Thyroid gland (tissue), 4 donors: ENCODE results near the gene CTNNA3. TPM values are rescaled to one million over a fixed set of nuclear protein-coding genes. Genes with fewer than 3 reads are reported as not detected.

Experiments used
- DNase-seq, 2 donors: peaks; one replicate each; pipeline ENCODE4 v3.0.0-alpha.2; 2019
- H3K27ac ChIP-seq, 3 donors: fragments of 200-600 bp; sonication (generic); 1 replicate in 2 of 3; 2 replicates in 1 of 3; pipeline ENCODE4 v1.5.1; 2016 to 2019; ENCODE audit warnings: mild to moderate bottlenecking in 1 of 3, moderate library complexity in 1 of 3
- H3K27me3 ChIP-seq: fragments of 200-600 bp; sonication (generic); one replicate; pipeline ENCODE4 v1.5.1; 2019
- H3K36me3 ChIP-seq, 2 donors: fragments of 200-600 bp; sonication (generic); one replicate each; pipeline ENCODE4 v1.5.1; 2016 to 2019
- H3K4me1 ChIP-seq, 2 donors: fragments of 200-600 bp; sonication (generic); one replicate each; pipeline ENCODE4 v1.5.1; 2017 to 2019
- H3K4me3 ChIP-seq, 3 donors: fragments of 200-600 bp; sonication (generic); replicated peaks in 1 of 3; 1 replicate in 2 of 3; 2 replicates in 1 of 3; pipeline ENCODE4 v1.5.1; 2016; ENCODE audit warnings: mild to moderate bottlenecking in 1 of 3
- H3K9me3 ChIP-seq: fragments of 200-600 bp; sonication (generic); one replicate; pipeline ENCODE4 v1.5.1; 2017
- POLR2A ChIP-seq, 2 donors: fragments of 450-650 bp; IDR thresholded peaks; one replicate each; pipeline ENCODE4 v1.6.1; 2017; ENCODE audit warnings: antibody characterized with exemption in 2 of 2, mild to moderate bottlenecking in 2 of 2, moderate library complexity in 1 of 2
- WGBS, 2 donors: methylation state at CpG; one replicate each; pipeline ENCODE4 v1.1.5; 2017; 5-methylcytosine and 5-hydroxymethylcytosine counted together
- intact Hi-C: fragments of 100-400 bp; cut with DNase I; formaldehyde crosslinking; loops from one replicate; pipeline ENCODE4 v1.15.1; 2023
- total RNA-seq, 4 donors: library from RNA; depleted of rRNA; stranded (reverse); fragments of >200 nt; gene quantifications; one replicate each; pipeline ENCODE4 v1.2.3, GENCODE V29; 2016
- TF ChIP-seq, protein P1 (sequence below), 6 experiments: fragments of 200-600 bp in 3 of 6; fragments of 450-650 bp in 3 of 6; sonication (generic) in 3 of 6; IDR thresholded peaks; one replicate each; pipeline ENCODE4 v1.5.1; 2016 to 2019; ENCODE audit warnings: antibody characterized with exemption in 6 of 6, mild to moderate bottlenecking in 2 of 6, inconsistent platforms in 1 of 6, moderate library complexity in 1 of 6

CTNNA3 gene
- total RNA-seq, 4 donors from 2014 or later, result 0.11 to 0.79 (median 0.13) TPM; not detected in 1

DNA sequence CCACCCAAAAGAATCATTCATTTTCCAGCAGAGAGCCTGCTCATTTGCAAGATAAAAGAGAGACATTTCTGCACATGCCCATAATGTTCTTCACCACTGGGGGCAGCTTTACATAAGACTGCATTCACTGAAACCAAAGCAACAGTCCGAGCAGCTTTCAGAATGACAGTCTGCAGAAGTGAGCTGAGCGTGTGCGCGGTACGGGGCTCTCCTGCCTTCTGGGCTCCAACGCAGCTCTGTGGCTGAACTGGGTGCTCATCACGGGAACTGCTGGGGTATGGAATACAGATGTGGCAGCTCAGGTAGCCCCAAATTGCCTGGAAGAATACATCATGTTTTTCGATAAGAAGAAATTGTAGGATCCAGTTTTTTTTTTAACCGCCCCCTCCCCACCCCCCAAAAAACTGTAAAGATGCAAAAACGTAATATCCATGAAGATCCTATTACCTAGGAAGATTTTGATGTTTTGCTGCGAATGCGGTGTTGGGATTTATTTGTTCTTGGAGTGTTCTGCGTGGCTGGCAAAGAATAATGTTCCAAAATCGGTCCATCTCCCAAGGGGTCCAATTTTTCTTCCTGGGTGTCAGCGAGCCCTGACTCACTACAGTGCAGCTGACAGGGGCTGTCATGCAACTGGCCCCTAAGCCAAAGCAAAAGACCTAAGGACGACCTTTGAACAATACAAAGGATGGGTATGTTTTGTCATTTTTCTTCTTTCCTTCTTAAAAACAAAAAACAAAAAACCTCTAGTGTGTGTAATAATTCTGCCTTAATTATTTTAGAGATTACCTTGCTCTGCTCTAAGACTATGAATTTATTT lies 769.9 kb downstream of the CTNNA3 start, which contains the start of gene LRRTM3:
Gene LRRTM3, plus strand, starts transcription at position 141 of the 820 bp plus-strand sequence.
- Histone ChIP-seq H3K9me3 (no peaks in the 10 kb centered on the region), H3K27me3 (peaks cover 3% of the 10 kb centered on the region), H3K36me3 (no peaks in the 10 kb centered on the region), H3K4me1 (peaks cover 0 to 5% of the 10 kb centered on the region in 2 donors), H3K27ac (no peak within 1 kb of the TSS), H3K4me3 (no peak within 1 kb of the TSS)
- TF ChIP-seq POLR2A (IDR thresholded peaks at IDR 0.05), result no peak
- TF ChIP-seq, protein P1, sequence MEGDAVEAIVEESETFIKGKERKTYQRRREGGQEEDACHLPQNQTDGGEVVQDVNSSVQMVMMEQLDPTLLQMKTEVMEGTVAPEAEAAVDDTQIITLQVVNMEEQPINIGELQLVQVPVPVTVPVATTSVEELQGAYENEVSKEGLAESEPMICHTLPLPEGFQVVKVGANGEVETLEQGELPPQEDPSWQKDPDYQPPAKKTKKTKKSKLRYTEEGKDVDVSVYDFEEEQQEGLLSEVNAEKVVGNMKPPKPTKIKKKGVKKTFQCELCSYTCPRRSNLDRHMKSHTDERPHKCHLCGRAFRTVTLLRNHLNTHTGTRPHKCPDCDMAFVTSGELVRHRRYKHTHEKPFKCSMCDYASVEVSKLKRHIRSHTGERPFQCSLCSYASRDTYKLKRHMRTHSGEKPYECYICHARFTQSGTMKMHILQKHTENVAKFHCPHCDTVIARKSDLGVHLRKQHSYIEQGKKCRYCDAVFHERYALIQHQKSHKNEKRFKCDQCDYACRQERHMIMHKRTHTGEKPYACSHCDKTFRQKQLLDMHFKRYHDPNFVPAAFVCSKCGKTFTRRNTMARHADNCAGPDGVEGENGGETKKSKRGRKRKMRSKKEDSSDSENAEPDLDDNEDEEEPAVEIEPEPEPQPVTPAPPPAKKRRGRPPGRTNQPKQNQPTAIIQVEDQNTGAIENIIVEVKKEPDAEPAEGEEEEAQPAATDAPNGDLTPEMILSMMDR (IDR thresholded peaks at IDR 0.05), result peak; percentile 14 to 70 (median 50)
- intact Hi-C loops, result no loop called here
- 8% methylated on average over 16 of the region's 16 CpGs for WGBS, 2 donors
- DNase-seq, result peak; percentile 42 to 49

DNA sequence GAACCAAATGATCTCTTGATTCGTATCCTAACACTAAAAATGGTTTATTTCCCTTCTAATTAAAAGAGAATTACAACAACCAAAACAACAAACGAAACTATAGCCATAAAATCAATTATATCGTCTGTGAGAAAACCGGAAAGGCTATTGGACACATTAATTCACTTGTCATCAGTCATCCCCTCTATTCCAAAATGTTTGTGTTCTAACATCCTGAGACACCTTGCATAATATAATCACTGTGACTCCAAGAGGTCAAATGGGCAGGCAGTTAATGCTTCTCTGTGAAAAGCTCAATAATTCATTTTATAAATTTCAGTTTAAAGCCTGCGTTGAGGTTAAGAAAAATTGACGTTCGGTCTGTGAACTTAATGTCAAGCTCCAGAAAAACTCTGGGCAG lies 770.6 kb downstream of the CTNNA3 start:
- no peak overlapping the region for H3K27ac ChIP-seq
- no peak for DNase-seq
- H3K4me1 ChIP-seq, result peaks cover 0 to 5% of the 10 kb centered on the region in 2 donors
- 35 to 41% methylated on average over 7 of the region's 7 CpGs for WGBS, 2 donors
- H3K4me3 ChIP-seq, result no peak overlapping the region
- no peaks in the 10 kb centered on the region for H3K36me3 ChIP-seq
- intact Hi-C loops, result no loop called here
- TF ChIP-seq, protein P1 (IDR thresholded peaks at IDR 0.05), result no peak
- no peak for TF ChIP-seq POLR2A (IDR thresholded peaks at IDR 0.05)
- H3K27me3 ChIP-seq, result peaks cover 3% of the 10 kb centered on the region
- H3K9me3 ChIP-seq, result no peaks in the 10 kb centered on the region

DNA sequence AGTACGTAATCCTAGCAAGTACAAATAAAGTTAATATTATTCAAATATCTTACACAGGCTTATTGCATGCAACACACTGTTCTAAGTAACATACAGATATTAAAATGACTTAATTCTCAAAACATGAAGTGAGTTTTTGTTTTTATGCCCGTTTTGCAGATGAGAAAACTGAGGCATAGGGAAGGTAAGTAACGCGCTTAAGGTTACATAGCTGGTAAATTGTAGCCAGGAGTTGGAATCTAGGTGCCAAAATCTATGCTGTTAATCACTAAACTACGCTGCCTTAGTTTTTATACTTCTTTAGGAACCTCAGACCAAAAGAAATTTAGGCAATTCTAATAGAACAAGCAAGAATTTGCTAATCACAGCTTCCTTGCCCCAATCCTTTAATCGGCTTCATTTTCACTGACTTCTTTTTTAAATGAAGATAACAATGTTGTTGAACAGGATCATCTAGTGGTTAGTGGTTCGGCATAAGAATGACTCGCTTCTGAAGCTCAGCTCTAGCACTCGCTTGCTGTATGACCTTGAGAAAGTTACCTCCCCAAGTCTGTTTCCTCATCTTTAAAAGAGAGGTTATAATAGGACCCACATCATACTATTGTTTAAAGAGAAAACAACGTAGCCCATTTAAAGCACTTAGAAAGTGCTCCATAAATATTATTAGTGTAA lies 771.2 kb downstream of the CTNNA3 start:
- H3K27me3 ChIP-seq, result peaks cover 3% of the 10 kb centered on the region
- no peak overlapping the region for H3K27ac ChIP-seq
- no peaks in the 10 kb centered on the region for H3K9me3 ChIP-seq
- H3K36me3 ChIP-seq, result no peaks in the 10 kb centered on the region
- intact Hi-C loops, result no loop called here
- 70 to 73% methylated on average over 10 of the region's 10 CpGs for WGBS, 2 donors
- peaks cover 0 to 5% of the 10 kb centered on the region in 2 donors for H3K4me1 ChIP-seq
- no peak for DNase-seq
- no peak overlapping the region for H3K4me3 ChIP-seq
- TF ChIP-seq, protein P1 (IDR thresholded peaks at IDR 0.05), result no peak
- TF ChIP-seq POLR2A (IDR thresholded peaks at IDR 0.05), result no peak

DNA sequence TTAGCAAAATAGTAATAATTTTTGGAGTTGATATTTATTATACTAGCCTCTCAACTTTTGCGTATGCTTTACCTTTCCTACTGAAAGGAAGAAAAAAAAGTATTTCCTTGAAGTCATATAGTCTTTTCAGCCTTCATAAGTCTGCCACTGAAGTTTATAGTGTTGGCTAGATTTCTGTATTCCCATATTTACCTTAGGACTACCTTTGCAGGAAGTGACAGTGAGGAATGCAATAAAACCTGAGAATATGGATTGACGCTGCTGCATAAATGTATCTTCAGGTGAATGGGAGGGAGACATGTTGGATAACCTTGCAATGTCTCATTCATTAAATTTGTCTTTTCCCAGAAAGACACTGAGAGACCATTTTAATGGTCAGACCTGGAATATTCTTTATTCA lies 776.7 kb downstream of the CTNNA3 start:
- no peak for DNase-seq
- H3K36me3 ChIP-seq, result no peaks in the 10 kb centered on the region
- H3K4me1 ChIP-seq, result no peaks in the 10 kb centered on the region
- intact Hi-C loops, result no loop called here
- no peak overlapping the region for H3K4me3 ChIP-seq
- no peak overlapping the region for H3K27ac ChIP-seq
- no peaks in the 10 kb centered on the region for H3K9me3 ChIP-seq
- WGBS, 2 donors, result 96% methylated on average over 2 of the region's 2 CpGs
- H3K27me3 ChIP-seq, result no peaks in the 10 kb centered on the region
- TF ChIP-seq POLR2A (IDR thresholded peaks at IDR 0.05), result no peak
- TF ChIP-seq, protein P1 (IDR thresholded peaks at IDR 0.05), result no peak

DNA sequence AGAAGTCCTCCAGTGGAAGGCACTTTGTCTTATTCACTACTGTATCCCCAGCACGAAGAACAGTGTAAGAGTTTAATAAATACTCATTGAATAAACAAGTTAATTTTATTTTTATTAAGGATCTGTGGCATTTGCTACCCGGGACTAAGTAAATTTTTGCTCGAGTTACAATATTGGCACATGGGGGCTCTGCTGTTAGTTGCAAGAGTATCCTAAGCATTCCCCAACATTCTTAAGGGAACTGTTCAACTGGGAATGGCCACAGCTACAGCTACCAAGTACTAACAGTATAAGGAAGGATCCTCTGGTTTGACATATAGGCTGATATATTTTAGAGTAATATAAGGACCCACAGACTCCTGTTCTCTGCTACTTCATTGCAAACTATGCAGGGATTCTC lies 778.9 kb downstream of the CTNNA3 start:
- H3K36me3 ChIP-seq, result no peaks in the 10 kb centered on the region
- H3K27me3 ChIP-seq, result no peaks in the 10 kb centered on the region
- no peaks in the 10 kb centered on the region for H3K4me1 ChIP-seq
- intact Hi-C loops, result no loop called here
- no peak overlapping the region for H3K27ac ChIP-seq
- DNase-seq, result no peak
- WGBS, 2 donors, result 41 to 55% methylated on average over 3 of the region's 3 CpGs
- TF ChIP-seq, protein P1 (IDR thresholded peaks at IDR 0.05), result no peak
- no peak for TF ChIP-seq POLR2A (IDR thresholded peaks at IDR 0.05)
- no peaks in the 10 kb centered on the region for H3K9me3 ChIP-seq
- no peak overlapping the region for H3K4me3 ChIP-seq
